ENCODE measurements around the gene MBOAT7.

DNA sequence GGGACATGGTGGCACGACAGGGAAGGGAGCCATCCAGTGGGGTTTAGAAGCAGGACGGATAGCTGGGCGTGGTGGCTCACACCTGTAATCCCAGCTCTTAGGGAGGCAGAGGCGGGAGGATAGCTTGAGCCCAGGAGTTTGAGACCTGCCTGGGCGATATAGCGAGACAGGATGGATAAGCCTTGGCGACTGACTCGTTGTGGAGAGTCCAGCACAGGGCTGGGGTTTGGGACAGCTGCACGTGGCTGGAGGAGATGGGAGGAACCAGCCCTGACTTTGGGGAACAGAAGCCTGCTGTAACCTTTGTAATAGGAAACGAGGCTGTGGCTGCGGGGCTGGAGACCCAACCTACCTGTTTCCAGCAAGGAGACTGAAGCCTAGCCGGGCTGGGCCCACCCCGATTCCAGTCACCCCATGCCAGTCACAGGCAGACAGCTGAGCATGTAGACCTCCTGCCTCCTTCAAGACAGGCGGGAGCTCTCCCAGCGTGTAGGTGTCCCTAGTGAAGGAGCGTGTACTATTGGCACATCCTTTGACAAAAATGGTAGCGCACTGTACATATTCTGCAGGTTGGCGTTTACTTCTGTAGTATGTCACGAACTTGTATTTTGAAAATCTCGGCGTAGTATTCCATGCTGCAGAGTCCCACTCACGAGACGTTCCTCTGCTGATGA lies 37.9 kb downstream of the MBOAT7 start:
- TF ChIP-seq POLR2A (IDR thresholded peaks at IDR 0.05), result no peak
- TF ChIP-seq CTCF (IDR thresholded peaks at IDR 0.05), result no peak
